Measurements from ENCODE around the gene DLG2.
"Not testable (repeated sequence)": the region's sequence is repeated elsewhere in the genome, so short reads cannot be mapped to it uniquely, and the experiment has no call there.

DNA sequence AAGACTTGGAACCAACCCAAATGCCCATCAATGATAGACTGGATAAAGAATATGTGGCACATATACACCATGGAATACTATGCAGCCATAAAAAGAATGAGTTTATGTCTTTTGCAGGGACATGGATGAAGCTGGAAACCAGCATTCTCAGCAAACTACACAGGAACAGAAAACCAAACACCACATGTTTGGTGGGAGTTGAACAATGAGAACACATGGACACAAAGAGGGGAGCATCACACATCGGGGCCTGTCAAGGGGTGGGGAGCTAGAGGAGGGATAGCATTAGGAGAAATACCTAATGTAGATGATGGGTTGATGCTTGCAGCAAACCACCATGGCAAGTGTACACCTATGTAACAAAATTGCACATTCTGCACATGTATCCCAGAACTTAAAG lies 397.4 kb downstream of the DLG2 start:
- TF ChIP-seq CTCF (conservative IDR thresholded peaks at IDR 0.05; ENCODE audit: low read length); EZH2phosphoT487 (IDR thresholded peaks at IDR 0.05; ENCODE audit: borderline replicate concordance, low read depth, low read length): not testable (repeated sequence)
